ENCODE data around the gene KLHL9.

- TF ChIP-seq, protein P1, sequence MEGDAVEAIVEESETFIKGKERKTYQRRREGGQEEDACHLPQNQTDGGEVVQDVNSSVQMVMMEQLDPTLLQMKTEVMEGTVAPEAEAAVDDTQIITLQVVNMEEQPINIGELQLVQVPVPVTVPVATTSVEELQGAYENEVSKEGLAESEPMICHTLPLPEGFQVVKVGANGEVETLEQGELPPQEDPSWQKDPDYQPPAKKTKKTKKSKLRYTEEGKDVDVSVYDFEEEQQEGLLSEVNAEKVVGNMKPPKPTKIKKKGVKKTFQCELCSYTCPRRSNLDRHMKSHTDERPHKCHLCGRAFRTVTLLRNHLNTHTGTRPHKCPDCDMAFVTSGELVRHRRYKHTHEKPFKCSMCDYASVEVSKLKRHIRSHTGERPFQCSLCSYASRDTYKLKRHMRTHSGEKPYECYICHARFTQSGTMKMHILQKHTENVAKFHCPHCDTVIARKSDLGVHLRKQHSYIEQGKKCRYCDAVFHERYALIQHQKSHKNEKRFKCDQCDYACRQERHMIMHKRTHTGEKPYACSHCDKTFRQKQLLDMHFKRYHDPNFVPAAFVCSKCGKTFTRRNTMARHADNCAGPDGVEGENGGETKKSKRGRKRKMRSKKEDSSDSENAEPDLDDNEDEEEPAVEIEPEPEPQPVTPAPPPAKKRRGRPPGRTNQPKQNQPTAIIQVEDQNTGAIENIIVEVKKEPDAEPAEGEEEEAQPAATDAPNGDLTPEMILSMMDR (IDR thresholded peaks at IDR 0.05): no peak
- TF ChIP-seq POLR2A (IDR thresholded peaks at IDR 0.05): no peak
Measured at GRCh38 chr9:21311889-21312288, 23.3 kb downstream of the KLHL9 start.

Measured in uterus (tissue), 2 donors.